Measurements from ENCODE around the gene FER.

DNA sequence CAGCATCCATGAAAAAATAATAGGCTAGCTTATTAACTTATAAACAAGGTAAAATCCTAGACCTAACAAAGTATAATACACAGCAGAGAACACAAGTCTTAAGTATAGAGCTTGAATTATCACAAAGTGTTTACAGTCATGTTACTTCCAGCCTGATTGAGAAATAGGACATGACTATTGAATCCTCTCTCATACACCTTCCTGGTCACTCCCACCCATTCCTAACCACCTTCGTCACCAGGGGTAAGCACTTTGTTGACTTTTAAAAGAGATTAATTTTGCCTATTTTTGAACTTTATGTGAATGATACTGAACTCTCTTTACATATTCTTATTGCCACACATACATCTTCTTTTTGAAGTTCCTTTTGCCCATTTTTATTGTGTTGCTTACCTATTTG, 336.2 kb downstream of the FER start:
- TF ChIP-seq, protein P1, sequence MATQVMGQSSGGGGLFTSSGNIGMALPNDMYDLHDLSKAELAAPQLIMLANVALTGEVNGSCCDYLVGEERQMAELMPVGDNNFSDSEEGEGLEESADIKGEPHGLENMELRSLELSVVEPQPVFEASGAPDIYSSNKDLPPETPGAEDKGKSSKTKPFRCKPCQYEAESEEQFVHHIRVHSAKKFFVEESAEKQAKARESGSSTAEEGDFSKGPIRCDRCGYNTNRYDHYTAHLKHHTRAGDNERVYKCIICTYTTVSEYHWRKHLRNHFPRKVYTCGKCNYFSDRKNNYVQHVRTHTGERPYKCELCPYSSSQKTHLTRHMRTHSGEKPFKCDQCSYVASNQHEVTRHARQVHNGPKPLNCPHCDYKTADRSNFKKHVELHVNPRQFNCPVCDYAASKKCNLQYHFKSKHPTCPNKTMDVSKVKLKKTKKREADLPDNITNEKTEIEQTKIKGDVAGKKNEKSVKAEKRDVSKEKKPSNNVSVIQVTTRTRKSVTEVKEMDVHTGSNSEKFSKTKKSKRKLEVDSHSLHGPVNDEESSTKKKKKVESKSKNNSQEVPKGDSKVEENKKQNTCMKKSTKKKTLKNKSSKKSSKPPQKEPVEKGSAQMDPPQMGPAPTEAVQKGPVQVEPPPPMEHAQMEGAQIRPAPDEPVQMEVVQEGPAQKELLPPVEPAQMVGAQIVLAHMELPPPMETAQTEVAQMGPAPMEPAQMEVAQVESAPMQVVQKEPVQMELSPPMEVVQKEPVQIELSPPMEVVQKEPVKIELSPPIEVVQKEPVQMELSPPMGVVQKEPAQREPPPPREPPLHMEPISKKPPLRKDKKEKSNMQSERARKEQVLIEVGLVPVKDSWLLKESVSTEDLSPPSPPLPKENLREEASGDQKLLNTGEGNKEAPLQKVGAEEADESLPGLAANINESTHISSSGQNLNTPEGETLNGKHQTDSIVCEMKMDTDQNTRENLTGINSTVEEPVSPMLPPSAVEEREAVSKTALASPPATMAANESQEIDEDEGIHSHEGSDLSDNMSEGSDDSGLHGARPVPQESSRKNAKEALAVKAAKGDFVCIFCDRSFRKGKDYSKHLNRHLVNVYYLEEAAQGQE (IDR thresholded peaks at IDR 0.05; ENCODE audit: low read depth, low read length), result no peak
- TF ChIP-seq, protein P2, sequence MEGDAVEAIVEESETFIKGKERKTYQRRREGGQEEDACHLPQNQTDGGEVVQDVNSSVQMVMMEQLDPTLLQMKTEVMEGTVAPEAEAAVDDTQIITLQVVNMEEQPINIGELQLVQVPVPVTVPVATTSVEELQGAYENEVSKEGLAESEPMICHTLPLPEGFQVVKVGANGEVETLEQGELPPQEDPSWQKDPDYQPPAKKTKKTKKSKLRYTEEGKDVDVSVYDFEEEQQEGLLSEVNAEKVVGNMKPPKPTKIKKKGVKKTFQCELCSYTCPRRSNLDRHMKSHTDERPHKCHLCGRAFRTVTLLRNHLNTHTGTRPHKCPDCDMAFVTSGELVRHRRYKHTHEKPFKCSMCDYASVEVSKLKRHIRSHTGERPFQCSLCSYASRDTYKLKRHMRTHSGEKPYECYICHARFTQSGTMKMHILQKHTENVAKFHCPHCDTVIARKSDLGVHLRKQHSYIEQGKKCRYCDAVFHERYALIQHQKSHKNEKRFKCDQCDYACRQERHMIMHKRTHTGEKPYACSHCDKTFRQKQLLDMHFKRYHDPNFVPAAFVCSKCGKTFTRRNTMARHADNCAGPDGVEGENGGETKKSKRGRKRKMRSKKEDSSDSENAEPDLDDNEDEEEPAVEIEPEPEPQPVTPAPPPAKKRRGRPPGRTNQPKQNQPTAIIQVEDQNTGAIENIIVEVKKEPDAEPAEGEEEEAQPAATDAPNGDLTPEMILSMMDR (IDR thresholded peaks at IDR 0.05), result no peak
- TF ChIP-seq EP300 (IDR thresholded peaks at IDR 0.05; ENCODE audit: borderline replicate concordance in 1 of 2, low read depth in 1 of 2, low read length in 1 of 2), result no peak
- TF ChIP-seq MXI1 (IDR thresholded peaks at IDR 0.05; ENCODE audit: low read depth, low read length), result no peak
- no peak for TF ChIP-seq EZH2phosphoT487 (IDR thresholded peaks at IDR 0.05; ENCODE audit: borderline replicate concordance, low read depth)
- no peak for TF ChIP-seq TAF1 (IDR thresholded peaks at IDR 0.05; ENCODE audit: borderline replicate concordance, low read depth, low read length)
- TF ChIP-seq SMC3 (IDR thresholded peaks at IDR 0.05; ENCODE audit: low read depth, low read length), result no peak
- TF ChIP-seq POLR2AphosphoS5 (IDR thresholded peaks at IDR 0.05; ENCODE audit: low read depth, low read length), result no peak
- TF ChIP-seq, protein P3, sequence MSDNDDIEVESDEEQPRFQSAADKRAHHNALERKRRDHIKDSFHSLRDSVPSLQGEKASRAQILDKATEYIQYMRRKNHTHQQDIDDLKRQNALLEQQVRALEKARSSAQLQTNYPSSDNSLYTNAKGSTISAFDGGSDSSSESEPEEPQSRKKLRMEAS (IDR thresholded peaks at IDR 0.05; ENCODE audit: low read depth), result no peak
- TF ChIP-seq, protein P4, sequence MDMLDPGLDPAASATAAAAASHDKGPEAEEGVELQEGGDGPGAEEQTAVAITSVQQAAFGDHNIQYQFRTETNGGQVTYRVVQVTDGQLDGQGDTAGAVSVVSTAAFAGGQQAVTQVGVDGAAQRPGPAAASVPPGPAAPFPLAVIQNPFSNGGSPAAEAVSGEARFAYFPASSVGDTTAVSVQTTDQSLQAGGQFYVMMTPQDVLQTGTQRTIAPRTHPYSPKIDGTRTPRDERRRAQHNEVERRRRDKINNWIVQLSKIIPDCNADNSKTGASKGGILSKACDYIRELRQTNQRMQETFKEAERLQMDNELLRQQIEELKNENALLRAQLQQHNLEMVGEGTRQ (IDR thresholded peaks at IDR 0.05; ENCODE audit: borderline replicate concordance, low read depth, low read length), result no peak
